CD4-positive, alpha-beta T cell treated with Interleukin-4 for 1 hour (primary cell): Measurements from ENCODE around the gene APEX2.
"Not testable (repeated sequence)": the region's sequence is repeated elsewhere in the genome, so short reads cannot be mapped to it uniquely, and the experiment has no call there.

Source experiments
- DNase-seq, 2 donors: peaks; one replicate each; pipeline ENCODE4 v3.0.0-alpha.2; 2020 to 2022

The APEX2 gene

DNA sequence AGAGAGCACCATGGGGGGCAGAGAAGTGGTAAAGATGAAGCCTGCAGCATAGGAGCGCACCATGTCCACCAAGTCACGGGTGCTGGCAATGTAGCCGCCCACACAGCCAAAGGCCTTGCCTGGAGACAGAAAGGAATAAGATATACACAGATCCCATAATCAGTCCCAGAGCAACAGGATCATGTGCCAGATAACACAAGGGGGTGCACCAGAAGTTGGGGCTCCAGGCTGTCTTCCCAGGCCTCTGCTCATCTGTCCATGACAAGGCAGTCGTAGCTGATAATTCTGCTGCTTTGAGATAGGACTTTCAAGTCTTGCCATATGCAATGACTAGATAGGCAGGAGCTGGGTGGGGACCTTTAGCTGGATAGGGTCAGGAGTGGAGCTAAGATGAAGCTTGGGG lies 14.7 kb downstream of the APEX2 start:
- no peak for DNase-seq

DNA sequence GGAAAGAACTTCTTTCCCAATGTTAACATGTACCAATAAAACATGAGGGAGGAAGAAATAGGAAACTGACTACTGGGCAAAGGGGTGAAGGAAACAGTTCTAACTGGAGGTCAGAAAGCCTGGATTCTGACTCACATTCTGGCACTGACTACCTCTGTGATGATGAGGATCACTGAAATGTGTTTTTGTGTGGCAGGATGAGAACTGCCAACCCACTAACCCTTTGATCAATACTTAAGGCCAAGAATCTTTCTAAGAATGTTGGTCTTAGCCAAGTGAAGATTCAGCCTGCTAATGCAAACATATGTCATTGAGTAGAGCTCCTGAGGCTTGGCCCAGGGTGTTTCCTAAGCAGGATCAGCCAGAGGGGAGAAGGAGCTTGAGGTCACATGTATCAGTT lies 26.0 kb downstream of the APEX2 start:
- no peak for DNase-seq

DNA sequence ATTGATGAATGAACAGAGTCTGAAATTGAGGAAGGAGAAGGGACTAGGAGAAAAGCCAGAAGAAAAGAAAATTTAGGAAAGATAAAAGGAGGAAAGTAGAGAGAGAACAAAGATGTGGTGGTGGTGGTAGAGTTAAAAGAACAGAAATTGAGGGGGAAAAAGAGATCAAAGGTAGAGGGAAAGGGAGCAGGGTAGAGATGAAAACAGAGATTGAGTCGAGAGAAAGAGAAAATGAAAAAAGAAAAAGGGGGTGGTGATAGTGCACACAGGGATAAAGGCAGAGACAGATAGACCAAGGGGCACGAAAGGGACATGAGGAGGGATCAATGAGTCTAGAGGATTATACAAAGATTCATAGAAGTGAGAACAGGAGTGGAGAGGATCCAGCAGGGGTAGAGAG lies 26.7 kb downstream of the APEX2 start:
- no peak for DNase-seq

- no peak for DNase-seq
Measured at GRCh38 chrX:55028040-55028439, 27.9 kb downstream of the APEX2 start.

DNA sequence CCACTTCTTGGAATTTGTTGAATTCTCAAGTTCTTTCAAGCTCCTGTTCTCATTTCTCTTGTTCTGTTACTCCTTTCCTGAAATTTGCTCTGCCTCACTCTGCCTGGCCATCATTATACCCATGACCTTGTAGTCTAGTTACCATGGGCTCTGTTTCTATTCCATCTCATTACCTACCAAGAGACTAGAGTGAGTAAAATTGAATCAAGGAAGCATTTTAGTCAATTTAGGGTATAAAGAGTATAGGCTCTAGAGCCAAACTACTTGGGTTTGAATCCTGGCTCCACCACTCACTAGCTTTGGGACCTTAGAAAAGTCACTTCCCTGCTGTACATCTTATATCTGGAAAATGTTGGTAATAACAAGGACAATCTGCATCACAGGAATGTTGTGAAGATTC lies 28.4 kb downstream of the APEX2 start:
- no peak for DNase-seq

GRCh38 chrX:55029291-55029690 lies 29.1 kb downstream of the APEX2 start:
- DNase-seq: no peak

DNA sequence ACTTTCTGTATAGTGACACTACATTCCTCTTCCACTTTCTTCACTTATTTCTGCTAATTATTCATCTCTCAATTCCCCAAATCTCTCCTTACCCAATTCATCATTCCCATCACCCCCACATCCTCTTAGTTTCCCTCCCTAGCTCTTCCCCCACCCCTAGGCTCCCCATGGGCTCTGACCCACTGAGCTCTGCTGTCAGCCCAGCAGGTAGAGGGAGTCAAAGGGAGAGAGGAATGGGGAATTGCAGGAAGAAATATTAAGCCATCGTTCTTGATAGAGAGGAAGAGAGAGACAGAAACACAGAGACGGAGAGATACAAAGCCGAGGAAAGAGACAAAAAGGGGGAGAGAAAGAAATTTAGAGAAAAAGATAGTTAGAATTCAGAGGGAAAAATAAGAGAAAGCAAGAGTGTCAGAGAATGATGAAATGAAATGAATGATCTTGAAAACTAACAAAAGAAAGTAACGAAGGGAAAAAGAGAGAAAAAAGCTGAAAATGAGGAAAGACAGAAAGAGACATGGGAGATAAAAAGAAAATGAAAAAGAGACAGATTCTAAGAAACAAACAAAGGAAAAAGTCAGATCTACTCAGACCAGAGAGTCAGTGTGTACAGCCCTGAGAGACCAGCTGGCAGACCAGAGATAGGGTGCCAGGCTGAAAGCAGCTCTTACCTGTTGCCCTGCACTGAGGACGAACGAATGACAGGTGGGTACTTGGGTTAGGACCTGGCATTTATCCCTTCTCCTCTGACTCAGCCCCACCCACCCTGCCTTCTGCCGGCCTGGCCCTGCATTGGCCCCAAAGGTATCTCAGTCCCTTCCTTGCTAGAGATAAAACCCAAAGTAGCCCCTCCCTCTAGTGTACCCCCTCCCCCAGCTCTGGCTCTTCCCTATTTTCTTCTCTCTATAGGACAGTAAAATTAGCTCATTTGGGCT lies 30.4 kb downstream of the APEX2 start, which contains the start of gene ALAS2:
Gene ALAS2 (minus strand): TSS at position 707 of the 935 bp plus-strand sequence. CDS start 4,977 bp downstream, outside the sequence.
- DNase-seq: no peak

- DNase-seq: no peak
Measured at GRCh38 chrX:55033429-55033828, 33.3 kb downstream of the APEX2 start.

GRCh38 chrX:55039471-55039870 lies 39.3 kb downstream of the APEX2 start:
- DNase-seq: no peak

DNA sequence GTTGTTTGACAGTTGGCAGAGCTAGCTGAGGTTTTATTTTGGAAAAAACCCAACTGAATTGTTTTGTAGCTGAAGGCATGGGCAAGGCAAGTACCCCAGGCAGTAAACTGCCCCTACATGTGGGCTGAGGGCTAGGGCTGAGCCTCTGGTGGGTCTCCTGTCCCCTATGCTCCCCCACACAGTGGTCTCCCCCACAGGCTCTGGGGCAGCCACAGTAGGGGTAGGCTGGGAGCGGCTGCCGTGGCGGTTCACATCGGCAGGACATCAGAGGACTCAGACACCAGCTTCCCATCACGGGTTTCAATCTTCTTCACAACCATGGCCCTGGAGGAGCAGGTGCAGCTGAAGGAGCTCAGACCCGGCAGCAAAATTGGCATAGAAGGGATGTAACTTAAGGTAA lies 41.4 kb downstream of the APEX2 start:
- DNase-seq: no peak

DNA sequence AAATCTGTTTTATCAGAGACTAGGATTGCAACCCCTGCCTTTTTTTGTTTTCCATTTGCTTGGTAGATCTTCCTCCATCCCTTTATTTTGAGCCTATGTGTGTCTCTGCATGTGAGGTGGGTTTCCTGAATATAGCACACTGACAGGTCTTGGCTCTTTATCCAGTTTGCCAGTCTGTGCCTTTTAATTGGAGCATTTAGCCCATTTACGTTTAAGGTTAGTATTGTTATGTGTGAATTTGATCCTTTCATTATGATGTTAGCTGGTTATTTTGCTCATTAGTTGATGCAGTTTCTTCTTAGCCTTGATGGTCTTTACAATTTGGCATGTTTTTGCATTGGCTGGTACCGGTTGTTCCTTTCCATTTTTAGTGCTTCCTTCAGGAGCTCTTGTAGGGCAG lies 50.4 kb downstream of the APEX2 start:
- DNase-seq: not testable (repeated sequence)

DNA sequence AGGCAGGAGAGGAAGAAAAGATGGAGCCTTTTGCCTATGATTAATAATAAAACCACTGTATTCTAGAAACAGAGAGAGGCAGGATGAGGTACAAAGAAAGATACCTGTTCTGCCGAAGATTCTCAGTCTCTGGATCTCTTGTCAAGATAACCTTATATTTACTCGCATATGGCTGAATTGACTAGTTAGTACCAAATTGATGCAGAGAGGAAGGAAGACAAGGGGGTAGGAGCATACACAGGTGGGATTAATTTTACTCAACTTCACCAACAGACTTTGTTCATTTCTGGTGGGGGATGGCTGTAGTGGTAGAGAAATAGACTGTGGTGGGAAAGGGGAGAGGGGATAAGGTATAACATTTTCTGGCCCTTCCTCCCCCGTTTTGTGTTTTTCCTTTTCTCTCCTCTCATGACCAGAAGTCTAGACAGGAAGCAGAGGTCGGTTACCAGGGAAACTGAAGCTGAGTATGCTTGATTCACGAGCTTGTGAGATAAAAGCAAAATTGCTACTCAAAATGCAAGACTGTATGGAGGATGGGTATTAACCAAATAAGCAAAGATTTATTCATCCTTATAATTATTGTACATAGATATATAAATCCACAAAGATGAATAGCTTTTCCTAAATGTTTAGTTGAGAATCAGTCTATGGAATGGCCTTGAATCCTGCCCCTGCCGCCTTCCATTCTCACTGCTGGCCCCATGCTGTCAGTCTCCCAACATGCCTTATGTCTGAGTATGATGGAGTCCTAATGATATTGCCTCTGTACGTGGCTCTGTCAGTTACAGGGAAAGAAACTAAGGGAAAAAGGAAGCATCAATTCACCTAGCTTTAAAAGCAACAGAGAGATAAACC lies 56.9 kb downstream of the APEX2 start:
- DNase-seq: peak; percentile 47 to 65

DNA sequence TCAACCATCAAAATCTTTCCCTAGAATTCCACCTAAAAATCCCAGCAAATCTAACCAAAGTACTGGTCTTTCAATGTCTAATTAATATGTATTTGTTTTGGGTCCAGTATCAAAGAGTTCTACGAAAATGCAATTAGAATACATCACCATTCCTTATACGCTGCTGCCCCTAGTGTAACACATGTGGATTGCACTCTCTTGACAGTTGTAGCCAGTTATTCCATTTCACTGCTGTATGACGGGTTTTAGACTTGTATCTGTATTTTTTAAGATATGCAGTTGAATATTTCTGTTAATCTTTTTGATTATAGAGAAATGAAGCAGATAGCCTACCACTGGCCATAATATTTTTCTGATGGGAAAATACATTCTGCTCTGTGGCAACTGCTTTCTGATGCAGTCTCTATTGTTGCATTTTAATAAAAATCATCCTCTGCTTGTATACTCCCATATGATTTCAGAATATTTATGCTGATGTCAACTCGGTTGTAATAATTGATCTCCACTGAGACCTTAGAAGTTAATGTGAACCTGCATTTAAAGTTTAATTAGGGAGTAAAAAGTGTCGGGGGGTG lies 57.6 kb downstream of the APEX2 start:
- DNase-seq: peak; percentile 45 to 60
